Keratinocyte (primary cell): ENCODE measurements around the gene MS4A14.

Experiments used
- CTCF ChIP-seq, 3 experiments: IDR thresholded peaks in 1 of 3; conservative IDR thresholded peaks in 1 of 3; optimal IDR thresholded peaks in 1 of 3; 2 replicates in 2 of 3; 3 replicates in 1 of 3; pipeline versions ENCODE3 to v1.5.1; 2011; ENCODE audit warnings: low read length in 3 of 3, mild to moderate bottlenecking in 3 of 3, moderate library complexity in 2 of 3, control low read depth in 1 of 3, inconsistent platforms in 1 of 3; ENCODE audit not compliant: insufficient read depth in 2 of 3; ENCODE audit errors: extremely low read depth in 1 of 3
- EZH2 ChIP-seq: IDR thresholded peaks from one replicate; pipeline ENCODE4 v1.6.1; 2012; ENCODE audit warnings: inconsistent platforms, mild to moderate bottlenecking, low read length, moderate library complexity

DNA sequence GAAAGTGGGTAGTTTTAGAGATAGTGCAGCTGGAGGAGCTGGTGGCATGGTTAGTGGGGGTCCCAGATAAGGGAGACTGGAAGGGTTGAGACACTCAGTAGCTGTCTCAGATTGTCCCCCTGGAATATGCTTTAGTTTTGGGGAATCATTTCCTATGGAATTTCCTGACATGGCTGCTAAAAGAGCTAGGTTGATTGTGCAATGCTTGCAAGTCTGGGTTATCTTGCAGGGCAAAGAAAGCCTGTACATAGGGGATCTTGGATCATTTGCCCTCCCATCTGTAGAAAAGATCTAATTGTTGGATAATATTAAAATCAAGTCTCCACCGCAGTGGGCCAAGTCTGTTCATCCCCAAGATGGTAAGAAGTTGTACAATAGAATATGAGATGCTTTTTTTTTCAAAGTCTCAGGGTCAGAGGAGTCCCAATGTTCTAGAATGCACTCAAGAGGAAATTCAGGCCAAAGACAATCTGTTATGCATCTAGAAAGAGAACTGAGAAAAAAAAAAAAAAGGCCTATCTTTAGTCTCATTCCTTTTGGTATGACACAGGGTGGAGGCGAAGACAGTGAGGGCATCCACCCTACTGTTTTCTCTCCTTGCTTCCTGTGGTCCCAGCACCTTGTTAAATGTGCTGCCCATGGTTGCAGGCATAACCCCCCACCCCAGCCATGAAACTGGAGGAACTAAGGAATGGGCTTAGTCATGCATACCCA, 49.0 kb upstream of the MS4A14 start:
- TF ChIP-seq CTCF (optimal IDR thresholded peaks at IDR 0.05 in 1 of 3, IDR thresholded peaks at IDR 0.05 in 1 of 3, conservative IDR thresholded peaks at IDR 0.05 in 1 of 3; ENCODE audit: extremely low read depth in 1 of 3, insufficient read depth in 2 of 3, low read length in 3 of 3) (no peak), EZH2 (no peak)
